ENCODE results near the gene PLTP. TPM values are rescaled to one million over a fixed set of nuclear protein-coding genes. Genes with fewer than 3 reads are reported as not detected.

PLTP gene
- total and polyA plus RNA-seq, 4 donors, result 80.7 to 445 (median 108) TPM

DNA sequence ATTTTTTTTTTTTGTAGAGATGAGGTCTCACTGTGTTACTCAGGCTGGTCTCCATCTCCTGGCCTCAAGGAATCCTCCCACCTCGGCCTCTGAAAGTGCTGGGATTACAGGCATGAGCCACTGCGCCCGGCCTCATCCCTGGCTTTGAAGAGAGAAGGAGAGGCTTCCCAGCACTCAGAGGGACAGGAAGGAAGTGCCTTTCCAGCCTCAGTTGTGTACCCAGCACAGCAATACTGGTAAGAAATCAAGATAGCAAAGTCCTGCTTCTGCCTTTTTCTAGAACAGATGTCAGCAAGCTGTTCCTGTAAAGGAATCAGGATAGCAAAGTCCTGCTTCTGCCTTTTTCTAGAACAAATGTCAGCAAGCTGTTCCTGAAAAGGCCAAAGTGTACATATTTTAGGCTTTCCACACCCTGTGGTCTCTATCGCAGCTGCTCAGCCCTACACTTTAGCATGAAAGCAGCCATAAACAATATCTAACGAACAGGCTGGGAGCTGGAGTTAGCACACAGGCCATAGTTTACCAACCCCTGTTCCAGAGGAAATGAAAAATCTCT is 6.3 kb upstream of the PLTP start:
- 78 to 80% methylated on average over 5 of the region's 5 CpGs for WGBS, 2 donors
- intact Hi-C loops (cut with DNase I), result no loop called here
- Histone ChIP-seq H3K4me1 (ENCODE audit: control insufficient read depth in 1 of 2, insufficient read depth in 2 of 2, low read length in 2 of 2) (no peaks in the 10 kb centered on the region), H3K4me3 (ENCODE audit: low read length in 2 of 2) (no peak overlapping the region), H3K9me3 (ENCODE audit: control insufficient read depth, low read length) (no peaks in the 10 kb centered on the region), H3K27me3 (ENCODE audit: control insufficient read depth in 1 of 2, insufficient read depth in 2 of 2, low read length in 1 of 2) (no peaks in the 10 kb centered on the region), H3K27ac (ENCODE audit: low read depth in 1 of 2, low read length in 2 of 2) (no peak overlapping the region), H3K36me3 (ENCODE audit: control insufficient read depth in 1 of 2, insufficient read depth in 2 of 2, low read length in 1 of 2) (no peaks in the 10 kb centered on the region)
- ATAC-seq (ENCODE audit: low FRiP score) (no peak), DNase-seq (no peak)

- intact Hi-C loops (cut with DNase I), result no loop called here
- Histone ChIP-seq H3K4me3 (ENCODE audit: low read length in 2 of 2) (no peak overlapping the region), H3K27me3 (ENCODE audit: control insufficient read depth in 1 of 2, insufficient read depth in 2 of 2, low read length in 1 of 2) (no peaks in the 10 kb centered on the region), H3K4me1 (ENCODE audit: control insufficient read depth in 1 of 2, insufficient read depth in 2 of 2, low read length in 2 of 2) (no peaks in the 10 kb centered on the region), H3K9me3 (ENCODE audit: control insufficient read depth, low read length) (no peaks in the 10 kb centered on the region), H3K36me3 (ENCODE audit: control insufficient read depth in 1 of 2, insufficient read depth in 2 of 2, low read length in 1 of 2) (no peaks in the 10 kb centered on the region), H3K27ac (ENCODE audit: low read depth in 1 of 2, low read length in 2 of 2) (no peak overlapping the region)
- ATAC-seq (ENCODE audit: low FRiP score) (no peak), DNase-seq (no peak)
- 62 to 69% methylated on average over 5 of the region's 5 CpGs for WGBS, 2 donors
Measured at GRCh38 chr20:45917790-45918141, 5.8 kb upstream of the PLTP start.

GRCh38 chr20:45913116-45913515 is 1.2 kb upstream of the PLTP start:
- Histone ChIP-seq H3K36me3 (ENCODE audit: control insufficient read depth in 1 of 2, insufficient read depth in 2 of 2, low read length in 1 of 2) (no peaks in the 10 kb centered on the region), H3K4me1 (ENCODE audit: control insufficient read depth in 1 of 2, insufficient read depth in 2 of 2, low read length in 2 of 2) (no peaks in the 10 kb centered on the region), H3K9me3 (ENCODE audit: control insufficient read depth, low read length) (no peaks in the 10 kb centered on the region), H3K27me3 (ENCODE audit: control insufficient read depth in 1 of 2, insufficient read depth in 2 of 2, low read length in 1 of 2) (no peaks in the 10 kb centered on the region), H3K27ac (ENCODE audit: low read depth in 1 of 2, low read length in 2 of 2) (no peak overlapping the region), H3K4me3 (ENCODE audit: low read length in 2 of 2) (no peak overlapping the region)
- ATAC-seq (ENCODE audit: low FRiP score), result no peak
- WGBS, 2 donors, result 41 to 54% methylated on average over 5 of the region's 5 CpGs
- intact Hi-C loops (cut with DNase I), result no loop called here
- no peak for DNase-seq

DNA sequence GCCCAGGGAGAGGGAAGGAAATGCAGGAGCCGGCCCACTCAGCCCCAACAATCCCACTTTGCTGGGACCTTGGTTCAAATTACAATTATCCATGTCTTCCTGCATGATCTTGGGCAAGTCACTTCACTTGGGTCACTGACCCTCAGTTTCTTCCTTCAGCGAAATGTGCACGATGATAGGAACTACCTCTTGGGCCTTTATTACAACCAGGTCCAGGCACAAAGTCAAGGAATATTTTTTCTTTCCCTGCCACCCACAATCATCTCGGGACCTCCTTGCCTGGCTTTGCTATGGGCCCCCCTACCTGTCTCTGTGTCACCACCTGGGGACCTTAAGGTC is 358 bp upstream of the PLTP start:
- WGBS, 2 donors, result 10 to 14% methylated on average over 4 of the region's 4 CpGs
- Histone ChIP-seq H3K4me3 (ENCODE audit: low read length in 2 of 2) (peak overlapping the region in 1 of 2 donors; percentile 11), H3K4me1 (ENCODE audit: control insufficient read depth in 1 of 2, insufficient read depth in 2 of 2, low read length in 2 of 2) (no peaks in the 10 kb centered on the region), H3K27me3 (ENCODE audit: control insufficient read depth in 1 of 2, insufficient read depth in 2 of 2, low read length in 1 of 2) (no peaks in the 10 kb centered on the region), H3K36me3 (ENCODE audit: control insufficient read depth in 1 of 2, insufficient read depth in 2 of 2, low read length in 1 of 2) (no peaks in the 10 kb centered on the region), H3K9me3 (ENCODE audit: control insufficient read depth, low read length) (no peaks in the 10 kb centered on the region), H3K27ac (ENCODE audit: low read depth in 1 of 2, low read length in 2 of 2) (no peak overlapping the region)
- DNase-seq, result no peak
- intact Hi-C loops (cut with DNase I), result loop anchor here in 1 of 2 donors (1.0 kb wide), 1 partner anchor 23 kb away; no protein-coding TSS in a partner anchor
- no peak for ATAC-seq (ENCODE audit: low FRiP score)

DNA sequence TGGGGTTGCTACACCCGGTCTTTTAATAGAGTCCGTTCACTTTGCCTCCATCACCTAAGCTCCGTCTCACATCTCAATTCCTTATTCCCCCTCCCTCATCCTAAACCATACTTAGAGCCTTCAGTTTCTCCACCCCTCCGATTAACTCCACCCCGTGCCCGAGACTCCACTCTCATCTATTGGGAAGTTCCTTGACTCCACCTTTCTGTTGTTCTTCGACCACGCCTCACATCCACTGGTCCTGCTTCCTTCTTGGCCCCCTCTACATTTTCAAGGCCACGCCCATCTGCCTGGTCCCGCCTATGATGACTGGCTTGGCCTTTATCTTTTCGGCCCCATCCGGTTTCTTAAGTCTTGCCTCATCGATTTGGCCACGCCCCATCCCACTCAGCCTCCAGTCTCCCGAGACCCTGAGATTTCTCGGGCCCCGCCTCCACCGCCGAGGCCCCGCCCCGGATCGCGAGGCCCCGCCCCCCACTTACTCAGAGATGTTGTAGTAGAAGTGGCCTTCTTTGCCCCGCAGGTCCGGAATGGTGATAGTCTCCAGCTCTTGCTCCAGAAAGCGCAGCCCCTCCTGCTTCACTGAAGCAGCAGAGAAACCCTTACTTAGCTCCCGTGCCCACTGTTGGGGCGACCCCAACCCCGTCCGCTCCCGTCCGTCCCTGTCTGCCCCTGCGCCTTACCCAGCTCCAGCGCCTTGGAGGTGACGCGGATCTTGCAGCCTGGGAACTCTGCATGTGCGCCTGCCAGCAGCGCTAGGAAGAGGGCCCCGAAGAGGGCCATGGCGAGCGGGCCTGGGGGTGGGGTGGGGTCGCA is 1.1 kb downstream of the PLTP start:
- H3K4me3 ChIP-seq (ENCODE audit: low read length in 2 of 2), result peak overlapping the region; percentile 15 to 59
- intact Hi-C loops (cut with DNase I), result no loop called here
- H3K4me1 ChIP-seq (ENCODE audit: control insufficient read depth in 1 of 2, insufficient read depth in 2 of 2, low read length in 2 of 2), result no peaks in the 10 kb centered on the region
- ATAC-seq (ENCODE audit: low FRiP score) (peak; percentile 95), DNase-seq (peak; percentile 98 to 99)
- H3K27me3 ChIP-seq (ENCODE audit: control insufficient read depth in 1 of 2, insufficient read depth in 2 of 2, low read length in 1 of 2), result no peaks in the 10 kb centered on the region
- H3K9me3 ChIP-seq (ENCODE audit: control insufficient read depth, low read length), result no peaks in the 10 kb centered on the region
- H3K27ac ChIP-seq (ENCODE audit: low read depth in 1 of 2, low read length in 2 of 2), result peak overlapping the region in 1 of 2 donors; percentile 16
- H3K36me3 ChIP-seq (ENCODE audit: control insufficient read depth in 1 of 2, insufficient read depth in 2 of 2, low read length in 1 of 2), result no peaks in the 10 kb centered on the region
- WGBS, 2 donors, result 2 to 4% methylated on average over 43 of the region's 43 CpGs

DNA sequence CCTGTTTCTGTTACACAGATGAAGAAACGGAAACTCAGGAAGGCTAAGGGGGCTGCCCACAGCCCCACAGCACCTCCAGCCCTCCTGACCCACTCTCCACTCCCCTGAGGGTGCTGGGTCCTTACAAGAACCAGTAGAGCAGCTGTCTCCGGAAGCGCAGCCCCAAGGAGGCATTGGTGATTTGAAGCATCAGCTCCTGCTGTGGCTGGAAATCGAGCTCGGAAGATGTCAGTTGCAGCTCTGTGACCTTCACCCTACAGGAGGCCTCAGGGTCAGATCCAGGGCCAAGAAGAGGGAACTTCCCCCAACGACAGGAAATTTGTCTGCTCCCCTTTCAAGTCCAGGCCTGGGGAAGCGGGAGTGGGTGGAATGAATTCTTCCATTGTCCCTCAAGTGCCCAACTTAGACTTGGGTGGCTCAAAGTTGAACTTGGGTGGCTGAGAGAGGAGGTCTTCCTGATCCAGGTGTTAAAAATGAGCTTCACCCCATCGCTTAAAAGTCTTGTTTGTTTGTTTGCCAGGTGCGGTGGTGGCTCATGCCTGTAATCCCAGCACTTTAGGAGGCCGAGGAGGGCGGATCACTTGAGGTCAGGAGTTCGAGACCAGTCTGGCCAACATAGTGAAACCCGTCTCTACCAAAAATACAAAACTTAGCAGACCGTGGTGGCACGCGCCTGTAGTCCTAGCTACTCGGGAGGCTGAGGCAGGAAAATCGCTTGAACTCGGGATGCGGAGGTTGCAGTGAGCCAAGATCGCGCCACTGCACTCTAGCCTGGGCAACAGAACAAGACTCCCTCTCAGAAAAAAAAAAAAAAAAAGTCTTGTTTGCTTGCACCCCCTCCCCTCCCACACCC is 1.9 kb downstream of the PLTP start:
- Histone ChIP-seq H3K27me3 (ENCODE audit: control insufficient read depth in 1 of 2, insufficient read depth in 2 of 2, low read length in 1 of 2) (no peaks in the 10 kb centered on the region), H3K4me3 (ENCODE audit: low read length in 2 of 2) (no peak overlapping the region), H3K27ac (ENCODE audit: low read depth in 1 of 2, low read length in 2 of 2) (no peak overlapping the region), H3K4me1 (ENCODE audit: control insufficient read depth in 1 of 2, insufficient read depth in 2 of 2, low read length in 2 of 2) (no peaks in the 10 kb centered on the region), H3K9me3 (ENCODE audit: control insufficient read depth, low read length) (no peaks in the 10 kb centered on the region), H3K36me3 (ENCODE audit: control insufficient read depth in 1 of 2, insufficient read depth in 2 of 2, low read length in 1 of 2) (no peaks in the 10 kb centered on the region)
- ATAC-seq (ENCODE audit: low FRiP score) (no peak), DNase-seq (no peak)
- intact Hi-C loops (cut with DNase I), result no loop called here
- WGBS, 2 donors, result 83 to 84% methylated on average over 22 of the region's 22 CpGs

DNA sequence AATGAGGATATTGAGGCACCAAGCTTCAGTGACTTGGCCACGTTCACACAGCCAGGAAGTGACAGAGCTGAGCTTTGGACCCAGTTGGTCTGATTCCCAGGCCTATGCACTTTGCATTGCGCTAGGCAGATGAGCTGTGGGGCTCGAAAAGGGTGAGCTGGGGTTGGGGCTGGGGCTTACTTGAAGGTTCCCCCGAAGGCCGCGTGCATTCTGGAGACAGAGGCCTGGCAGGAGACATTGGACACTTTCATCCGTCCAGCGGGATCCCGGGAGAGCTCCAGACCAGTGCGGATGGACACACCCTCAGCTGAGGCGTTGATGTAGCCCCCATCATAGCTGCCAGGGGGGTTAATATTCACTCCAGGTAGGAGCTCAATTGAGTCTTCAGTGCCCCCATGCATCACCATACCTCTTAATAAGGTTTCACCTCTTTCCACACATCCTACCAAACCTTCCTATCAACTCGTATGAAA is 2.6 kb downstream of the PLTP start:
- Histone ChIP-seq H3K27ac (ENCODE audit: low read depth in 1 of 2, low read length in 2 of 2) (no peak overlapping the region), H3K4me3 (ENCODE audit: low read length in 2 of 2) (no peak overlapping the region), H3K9me3 (ENCODE audit: control insufficient read depth, low read length) (no peaks in the 10 kb centered on the region), H3K4me1 (ENCODE audit: control insufficient read depth in 1 of 2, insufficient read depth in 2 of 2, low read length in 2 of 2) (no peaks in the 10 kb centered on the region), H3K27me3 (ENCODE audit: control insufficient read depth in 1 of 2, insufficient read depth in 2 of 2, low read length in 1 of 2) (no peaks in the 10 kb centered on the region), H3K36me3 (ENCODE audit: control insufficient read depth in 1 of 2, insufficient read depth in 2 of 2, low read length in 1 of 2) (no peaks in the 10 kb centered on the region)
- no peak for ATAC-seq (ENCODE audit: low FRiP score)
- no peak for DNase-seq
- WGBS, 2 donors, result 88 to 89% methylated on average over 12 of the region's 12 CpGs
- intact Hi-C loops (cut with DNase I), result no loop called here

- no peak overlapping the region for H3K27ac ChIP-seq (ENCODE audit: low read depth in 1 of 2, low read length in 2 of 2)
- no peaks in the 10 kb centered on the region for H3K27me3 ChIP-seq (ENCODE audit: control insufficient read depth in 1 of 2, insufficient read depth in 2 of 2, low read length in 1 of 2)
- H3K9me3 ChIP-seq (ENCODE audit: control insufficient read depth, low read length), result no peaks in the 10 kb centered on the region
- 86 to 95% methylated on average over 2 of the region's 2 CpGs for WGBS, 2 donors
- DNase-seq (no peak), ATAC-seq (ENCODE audit: low FRiP score) (no peak)
- intact Hi-C loops (cut with DNase I), result no loop called here
- H3K36me3 ChIP-seq (ENCODE audit: control insufficient read depth in 1 of 2, insufficient read depth in 2 of 2, low read length in 1 of 2), result no peaks in the 10 kb centered on the region
- H3K4me3 ChIP-seq (ENCODE audit: low read length in 2 of 2), result no peak overlapping the region
- no peaks in the 10 kb centered on the region for H3K4me1 ChIP-seq (ENCODE audit: control insufficient read depth in 1 of 2, insufficient read depth in 2 of 2, low read length in 2 of 2)
Measured at GRCh38 chr20:45908084-45908483, 3.9 kb downstream of the PLTP start.

Data from aorta (tissue), 5 donors.